ENCODE data around the gene TNK1.

Gene TNK1

GRCh38 chr17:7418472-7419152, 37.7 kb downstream of the TNK1 start:
- TF ChIP-seq PAX5 (IDR thresholded peaks at IDR 0.05; ENCODE audit: insufficient read depth, low read length, severe bottlenecking) (no peak), TAF1 (IDR thresholded peaks at IDR 0.05; ENCODE audit: low read depth, low read length) (no peak), POLR2A (IDR thresholded peaks at IDR 0.05; ENCODE audit: low read depth, low read length) (no peak), POLR2AphosphoS5 (IDR thresholded peaks at IDR 0.05; ENCODE audit: low read depth, low read length) (no peak), SPI1 (IDR thresholded peaks at IDR 0.05; ENCODE audit: low read depth, low read length) (no peak), POU2F2 (IDR thresholded peaks at IDR 0.05; ENCODE audit: low read depth, low read length) (no peak)
- FAIRE-seq (no peak), DNase-seq (ENCODE audit: insufficient read length, low spot score) (no peak)

- TF ChIP-seq POLR2A (IDR thresholded peaks at IDR 0.05; ENCODE audit: low read depth, low read length) (no peak), SPI1 (IDR thresholded peaks at IDR 0.05; ENCODE audit: low read depth, low read length) (no peak), TAF1 (IDR thresholded peaks at IDR 0.05; ENCODE audit: low read depth, low read length) (no peak), PAX5 (IDR thresholded peaks at IDR 0.05; ENCODE audit: insufficient read depth, low read length, severe bottlenecking) (no peak), POU2F2 (IDR thresholded peaks at IDR 0.05; ENCODE audit: low read depth, low read length) (no peak), POLR2AphosphoS5 (IDR thresholded peaks at IDR 0.05; ENCODE audit: low read depth, low read length) (no peak)
- FAIRE-seq (no peak), DNase-seq (ENCODE audit: insufficient read length, low spot score) (no peak)
These were observed 39.1 kb downstream of the TNK1 start, which contains the start of gene SPEM1 for GRCh38 chr17:7419819-7420610. Gene SPEM1 (plus strand): TSS chr17:7420324. CDS start chr17:7420385, 61 bp downstream.

- DNase-seq (ENCODE audit: insufficient read length, low spot score) = no peak
- no peak for FAIRE-seq
- no peak for TF ChIP-seq POLR2AphosphoS5 (IDR thresholded peaks at IDR 0.05; ENCODE audit: low read depth, low read length)
- no peak for TF ChIP-seq TAF1 (IDR thresholded peaks at IDR 0.05; ENCODE audit: low read depth, low read length)
- TF ChIP-seq POU2F2 (IDR thresholded peaks at IDR 0.05; ENCODE audit: low read depth, low read length) = no peak
- no peak for TF ChIP-seq SPI1 (IDR thresholded peaks at IDR 0.05; ENCODE audit: low read depth, low read length)
- no peak for TF ChIP-seq PAX5 (IDR thresholded peaks at IDR 0.05; ENCODE audit: insufficient read depth, low read length, severe bottlenecking)
- no peak for TF ChIP-seq POLR2A (IDR thresholded peaks at IDR 0.05; ENCODE audit: low read depth, low read length)
These were observed 40.3 kb downstream of the TNK1 start for GRCh38 chr17:7421186-7421585.

GRCh38 chr17:7423679-7424078, 42.8 kb downstream of the TNK1 start:
- no peak for DNase-seq (ENCODE audit: insufficient read length, low spot score)
- no peak for TF ChIP-seq POLR2A (IDR thresholded peaks at IDR 0.05; ENCODE audit: low read depth, low read length)
- TF ChIP-seq TAF1 (IDR thresholded peaks at IDR 0.05; ENCODE audit: low read depth, low read length) = no peak
- no peak for TF ChIP-seq POU2F2 (IDR thresholded peaks at IDR 0.05; ENCODE audit: low read depth, low read length)
- TF ChIP-seq PAX5 (IDR thresholded peaks at IDR 0.05; ENCODE audit: insufficient read depth, low read length, severe bottlenecking) = no peak
- TF ChIP-seq POLR2AphosphoS5 (IDR thresholded peaks at IDR 0.05; ENCODE audit: low read depth, low read length) = no peak
- TF ChIP-seq SPI1 (IDR thresholded peaks at IDR 0.05; ENCODE audit: low read depth, low read length) = no peak
- peak; percentile 20 for FAIRE-seq

- TF ChIP-seq PAX5 (IDR thresholded peaks at IDR 0.05; ENCODE audit: insufficient read depth, low read length, severe bottlenecking) (no peak), SPI1 (IDR thresholded peaks at IDR 0.05; ENCODE audit: low read depth, low read length) (no peak)
- no peak for FAIRE-seq
These were observed 44.4 kb downstream of the TNK1 start, which contains the start of gene SPEM2 for GRCh38 chr17:7425316-7425715. Gene SPEM2 (plus strand): TSS chr17:7425616. CDS start chr17:7425689, 73 bp downstream.

GRCh38 chr17:7425756-7426155, 44.9 kb downstream of the TNK1 start:
- DNase-seq (ENCODE audit: insufficient read length, low spot score) (no peak), FAIRE-seq (no peak)
- no peak for TF ChIP-seq PAX5 (IDR thresholded peaks at IDR 0.05; ENCODE audit: insufficient read depth, low read length, severe bottlenecking)
- no peak for TF ChIP-seq POLR2A (IDR thresholded peaks at IDR 0.05; ENCODE audit: low read depth, low read length)
- TF ChIP-seq TAF1 (IDR thresholded peaks at IDR 0.05; ENCODE audit: low read depth, low read length) = no peak
- TF ChIP-seq POLR2AphosphoS5 (IDR thresholded peaks at IDR 0.05; ENCODE audit: low read depth, low read length) = no peak
- no peak for TF ChIP-seq SPI1 (IDR thresholded peaks at IDR 0.05; ENCODE audit: low read depth, low read length)
- no peak for TF ChIP-seq POU2F2 (IDR thresholded peaks at IDR 0.05; ENCODE audit: low read depth, low read length)

More at GRCh38 chr17:7425316-7425715, 44.4 kb downstream of the TNK1 start, which contains the start of gene SPEM2:
- DNase-seq (ENCODE audit: insufficient read length, low spot score) = no peak

- DNase-seq (ENCODE audit: insufficient read length, low spot score) = no peak
- TF ChIP-seq TAF1 (IDR thresholded peaks at IDR 0.05; ENCODE audit: low read depth, low read length) (no peak), POLR2AphosphoS5 (IDR thresholded peaks at IDR 0.05; ENCODE audit: low read depth, low read length) (no peak), POU2F2 (IDR thresholded peaks at IDR 0.05; ENCODE audit: low read depth, low read length) (no peak), SPI1 (IDR thresholded peaks at IDR 0.05; ENCODE audit: low read depth, low read length) (no peak), POLR2A (IDR thresholded peaks at IDR 0.05; ENCODE audit: low read depth, low read length) (no peak), PAX5 (IDR thresholded peaks at IDR 0.05; ENCODE audit: insufficient read depth, low read length, severe bottlenecking) (no peak)
- FAIRE-seq = no peak
These were observed 45.4 kb downstream of the TNK1 start for GRCh38 chr17:7426203-7426863.

GRCh38 chr17:7426896-7427489, 46.1 kb downstream of the TNK1 start:
- no peak for FAIRE-seq
- no peak for TF ChIP-seq TAF1 (IDR thresholded peaks at IDR 0.05; ENCODE audit: low read depth, low read length)
- no peak for TF ChIP-seq PAX5 (IDR thresholded peaks at IDR 0.05; ENCODE audit: insufficient read depth, low read length, severe bottlenecking)
- TF ChIP-seq POLR2A (IDR thresholded peaks at IDR 0.05; ENCODE audit: low read depth, low read length) = no peak
- TF ChIP-seq POU2F2 (IDR thresholded peaks at IDR 0.05; ENCODE audit: low read depth, low read length) = no peak
- TF ChIP-seq POLR2AphosphoS5 (IDR thresholded peaks at IDR 0.05; ENCODE audit: low read depth, low read length) = no peak
- no peak for TF ChIP-seq SPI1 (IDR thresholded peaks at IDR 0.05; ENCODE audit: low read depth, low read length)
- no peak for DNase-seq (ENCODE audit: insufficient read length, low spot score)

Measured in GM12891 (cell line).